Measurements from ENCODE around the gene CLDN14. TPM values are rescaled to one million over a fixed set of nuclear protein-coding genes. Genes with fewer than 3 reads are reported as not detected.

CLDN14 gene
- total RNA-seq, 1 experiment from 2014 or later = not detected

DNA sequence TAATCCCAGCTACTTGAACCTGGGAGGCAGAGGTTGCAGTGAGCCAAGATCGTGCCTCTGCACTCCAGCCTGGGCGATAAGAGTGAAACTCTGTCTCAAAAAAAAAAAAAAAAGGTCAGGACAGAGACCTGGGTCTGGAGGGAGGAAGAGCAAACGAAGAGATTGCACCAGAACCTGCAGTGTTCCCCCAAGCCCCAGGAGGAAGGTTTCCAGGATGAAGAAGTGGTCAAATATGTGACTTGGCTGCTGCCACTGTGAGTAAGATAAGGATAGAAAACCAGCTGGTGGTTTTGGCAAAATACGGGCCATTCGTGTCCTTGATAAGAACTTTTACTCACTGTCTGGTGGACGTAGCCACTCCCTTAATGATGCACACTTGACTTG lies 42.2 kb downstream of the CLDN14 start:
- Mint-ChIP-seq H3K4me3 (no peak overlapping the region), H3K9me3 (no peaks in the 10 kb centered on the region), H3K27me3 (ENCODE audit: low read depth) (no peaks in the 10 kb centered on the region), H3K27ac (peak overlapping the region in 1 of 3 experiments; percentile 28; a peak in 1 of 7 replicates), H3K36me3 (ENCODE audit: insufficient read depth in 1 of 3, low read depth in 3 of 3) (no peaks in the 10 kb centered on the region), H3K4me1 (peaks cover 9 to 11% of the 10 kb centered on the region in 2 experiments; a peak in 3 of 4 replicates)
- Histone ChIP-seq H2AFZ (ENCODE audit: low read length) (no peak overlapping the region), H3K4me2 (ENCODE audit: insufficient read depth, insufficient read length, low read length) (no peak overlapping the region), H3K27ac (ENCODE audit: insufficient read length, low read depth, low read length) (no peak overlapping the region), H2AK5ac (ENCODE audit: insufficient read length, low read length) (no peak overlapping the region), H3K4me1 (ENCODE audit: insufficient read depth, low read length) (no peaks in the 10 kb centered on the region), H3K18ac (ENCODE audit: insufficient read length, low read depth, low read length) (no peak overlapping the region), H3T11ph (ENCODE audit: low read length) (no peak overlapping the region), H3K23ac (ENCODE audit: insufficient read length, low read depth, low read length) (no peak overlapping the region), H3K4ac (ENCODE audit: low read depth, low read length) (no peak overlapping the region), H2BK20ac (ENCODE audit: low read depth, low read length, poor library complexity, severe bottlenecking) (no peak overlapping the region), H4K8ac (replicated peaks; ENCODE audit: insufficient read length, low read depth, low read length) (no peak overlapping the region), H3K56ac (ENCODE audit: insufficient read length, low read depth, low read length) (no peak overlapping the region), H4K20me1 (ENCODE audit: control insufficient read depth, insufficient read depth, insufficient read length) (no peaks in the 10 kb centered on the region), H2BK12ac (ENCODE audit: insufficient read length, low read depth, low read length) (no peak overlapping the region), H3K14ac (ENCODE audit: insufficient read depth, low read length) (no peak overlapping the region), H2BK120ac (ENCODE audit: low read depth, low read length, poor library complexity, severe bottlenecking) (no peak overlapping the region), H3K79me1 (ENCODE audit: insufficient read depth, low read depth, low read length, poor library complexity, severe bottlenecking) (no peaks in the 10 kb centered on the region), H3K9me3 (ENCODE audit: control insufficient read depth, low read depth, low read length) (no peaks in the 10 kb centered on the region), H3K23me2 (ENCODE audit: insufficient read length, low read depth, low read length, poor library complexity, severe bottlenecking) (no peaks in the 10 kb centered on the region), H3K79me2 (ENCODE audit: insufficient read depth, low read length) (no peaks in the 10 kb centered on the region), H4K91ac (ENCODE audit: insufficient read length, low read depth, low read length) (no peak overlapping the region), H4K5ac (ENCODE audit: insufficient read length, low read depth, low read length) (no peak overlapping the region), H3K27me3 (ENCODE audit: insufficient read depth, low read length) (no peaks in the 10 kb centered on the region), H3K9ac (ENCODE audit: extremely low read depth, insufficient read length, low read length) (no peak overlapping the region), H2BK5ac (ENCODE audit: insufficient read length, low read length) (no peak overlapping the region), H2BK15ac (ENCODE audit: low read depth, low read length) (no peak overlapping the region)
- WGBS (ENCODE audit: extremely low coverage, insufficient read length, low lambda C conversion rate) = no CpG with 5 or more reads among the region's 6 CpGs
- TF ChIP-seq, protein P1, sequence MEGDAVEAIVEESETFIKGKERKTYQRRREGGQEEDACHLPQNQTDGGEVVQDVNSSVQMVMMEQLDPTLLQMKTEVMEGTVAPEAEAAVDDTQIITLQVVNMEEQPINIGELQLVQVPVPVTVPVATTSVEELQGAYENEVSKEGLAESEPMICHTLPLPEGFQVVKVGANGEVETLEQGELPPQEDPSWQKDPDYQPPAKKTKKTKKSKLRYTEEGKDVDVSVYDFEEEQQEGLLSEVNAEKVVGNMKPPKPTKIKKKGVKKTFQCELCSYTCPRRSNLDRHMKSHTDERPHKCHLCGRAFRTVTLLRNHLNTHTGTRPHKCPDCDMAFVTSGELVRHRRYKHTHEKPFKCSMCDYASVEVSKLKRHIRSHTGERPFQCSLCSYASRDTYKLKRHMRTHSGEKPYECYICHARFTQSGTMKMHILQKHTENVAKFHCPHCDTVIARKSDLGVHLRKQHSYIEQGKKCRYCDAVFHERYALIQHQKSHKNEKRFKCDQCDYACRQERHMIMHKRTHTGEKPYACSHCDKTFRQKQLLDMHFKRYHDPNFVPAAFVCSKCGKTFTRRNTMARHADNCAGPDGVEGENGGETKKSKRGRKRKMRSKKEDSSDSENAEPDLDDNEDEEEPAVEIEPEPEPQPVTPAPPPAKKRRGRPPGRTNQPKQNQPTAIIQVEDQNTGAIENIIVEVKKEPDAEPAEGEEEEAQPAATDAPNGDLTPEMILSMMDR (conservative IDR thresholded peaks at IDR 0.05) = no peak
- DNase-seq = no peak

All from H9 (cell line).